ENCODE measurements around the gene YY1.
A peak's percentile ranks its signal among the peaks of the same experiment; 100 is the strongest.
"Not testable (repeated sequence)": the region's sequence is repeated elsewhere in the genome, so short reads cannot be mapped to it uniquely, and the experiment has no call there.

YY1 gene

GRCh38 chr14:100213956-100214769 is 24.8 kb upstream of the YY1 start:
- peak; percentile 69 for DNase-seq (ENCODE audit: low read depth)

GRCh38 chr14:100214770-100215083 is 24.2 kb upstream of the YY1 start:
- DNase-seq (ENCODE audit: low read depth): no peak

GRCh38 chr14:100215330-100215885 is 23.5 kb upstream of the YY1 start:
- DNase-seq (ENCODE audit: low read depth): no peak

GRCh38 chr14:100219126-100219785 is 19.7 kb upstream of the YY1 start:
- DNase-seq (ENCODE audit: low read depth): peak; percentile 58

- DNase-seq (ENCODE audit: low read depth): peak; percentile 83
Measured at GRCh38 chr14:100221533-100222223, 17.3 kb upstream of the YY1 start.

- DNase-seq (ENCODE audit: low read depth): peak; percentile 43
Measured at GRCh38 chr14:100222224-100223093, 16.5 kb upstream of the YY1 start.

- peak; percentile 66 for DNase-seq (ENCODE audit: low read depth)
Measured at GRCh38 chr14:100223332-100224201, 15.4 kb upstream of the YY1 start.

- DNase-seq (ENCODE audit: low read depth): no peak
Measured at GRCh38 chr14:100224229-100224866, 14.6 kb upstream of the YY1 start.

- DNase-seq (ENCODE audit: low read depth): no peak
Measured at GRCh38 chr14:100225169-100225568, 13.8 kb upstream of the YY1 start.

- no peak for DNase-seq (ENCODE audit: low read depth)
Measured at GRCh38 chr14:100230361-100230760, 8.6 kb upstream of the YY1 start.

- no peak for DNase-seq (ENCODE audit: low read depth)
Measured at GRCh38 chr14:100234511-100234910, 4.4 kb upstream of the YY1 start.

GRCh38 chr14:100236271-100236818 is 2.6 kb upstream of the YY1 start:
- not testable (repeated sequence) for DNase-seq (ENCODE audit: low read depth)

GRCh38 chr14:100236881-100237280 is 2.1 kb upstream of the YY1 start:
- DNase-seq (ENCODE audit: low read depth): no peak

- DNase-seq (ENCODE audit: low read depth): no peak
Measured at GRCh38 chr14:100237735-100238418, 1.1 kb upstream of the YY1 start.

GRCh38 chr14:100239211-100239839 is 381 bp downstream of the YY1 start:
- DNase-seq (ENCODE audit: low read depth): no peak

GRCh38 chr14:100239840-100240667 is 1.1 kb downstream of the YY1 start:
- DNase-seq (ENCODE audit: low read depth): peak; percentile 95

GRCh38 chr14:100240668-100241032 is 1.7 kb downstream of the YY1 start:
- DNase-seq (ENCODE audit: low read depth): no peak

GRCh38 chr14:100241279-100241678 is 2.3 kb downstream of the YY1 start:
- DNase-seq (ENCODE audit: low read depth): no peak

Data from iris pigment epithelial cell (primary cell).